Activated CD8-positive, alpha-beta memory T cell treated with anti-CD3 and anti-CD28 coated beads, Interleukin-2, amount 50 U/mL, for 24 hours (primary cell): ENCODE data around the gene MYO16.
"Not testable (repeated sequence)": the region's sequence is repeated elsewhere in the genome, so short reads cannot be mapped to it uniquely, and the experiment has no call there.

Experiments
- DNase-seq: peaks from one replicate; pipeline ENCODE4 v3.0.0-alpha.2; 2020; ENCODE audit errors: extremely low read depth

Gene MYO16

GRCh38 chr13:109072505-109072904, 443.1 kb downstream of the MYO16 start:
- DNase-seq, result no peak

DNA sequence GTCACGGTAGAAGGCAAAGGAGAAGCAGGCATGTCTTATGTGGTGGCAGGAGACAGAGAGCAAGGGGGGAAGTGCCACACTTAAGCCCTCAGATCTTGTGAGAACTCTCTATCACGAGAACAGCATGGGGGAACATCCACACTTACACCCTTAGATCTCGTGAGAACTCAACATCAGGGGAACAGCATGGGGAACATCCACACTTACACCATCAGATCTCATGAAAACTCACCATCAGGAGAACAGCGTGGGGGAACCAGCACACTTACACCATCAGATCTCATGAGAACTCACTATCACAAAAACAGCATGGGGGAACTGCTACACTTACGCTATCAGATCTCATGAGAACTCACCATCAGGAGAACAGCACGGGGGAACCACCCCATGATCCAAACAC, 445.0 kb downstream of the MYO16 start:
- DNase-seq, result no peak

DNA sequence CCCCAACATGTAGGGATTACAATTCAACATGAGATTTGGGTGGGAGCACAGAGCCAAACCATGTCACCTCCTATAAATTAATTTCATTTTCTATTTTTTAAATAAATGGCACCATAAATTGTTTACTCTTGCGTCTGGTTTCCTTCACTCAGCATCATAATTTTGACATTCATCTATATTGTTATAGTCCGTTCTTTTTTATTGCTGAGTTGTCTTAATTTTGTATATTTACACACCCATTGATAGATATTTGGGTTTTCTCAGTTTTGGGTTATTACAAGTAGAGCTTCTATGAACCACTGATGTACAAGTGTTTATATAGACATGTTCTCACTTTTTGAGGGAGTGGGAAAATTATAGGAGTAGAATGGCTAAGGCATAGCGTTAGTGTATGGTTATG, 445.4 kb downstream of the MYO16 start:
- DNase-seq, result no peak

- no peak for DNase-seq
Observed at GRCh38 chr13:109087916-109088623, 458.7 kb downstream of the MYO16 start.

DNA sequence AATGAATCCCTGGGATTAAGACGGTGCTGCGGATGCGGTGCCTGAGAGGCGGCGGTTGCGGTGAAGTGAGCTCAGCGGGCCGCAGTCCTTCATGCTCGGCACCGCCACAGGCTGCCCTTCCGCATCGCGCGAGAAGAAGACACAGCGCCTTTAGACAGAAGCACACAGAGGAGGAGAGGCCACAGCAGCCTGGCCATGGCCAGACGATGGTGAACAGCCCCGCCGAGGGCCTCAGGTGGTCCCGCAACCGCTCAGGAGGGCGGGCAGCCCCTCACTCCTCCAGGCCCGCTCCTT, 459.2 kb downstream of the MYO16 start:
- DNase-seq, result no peak

DNA sequence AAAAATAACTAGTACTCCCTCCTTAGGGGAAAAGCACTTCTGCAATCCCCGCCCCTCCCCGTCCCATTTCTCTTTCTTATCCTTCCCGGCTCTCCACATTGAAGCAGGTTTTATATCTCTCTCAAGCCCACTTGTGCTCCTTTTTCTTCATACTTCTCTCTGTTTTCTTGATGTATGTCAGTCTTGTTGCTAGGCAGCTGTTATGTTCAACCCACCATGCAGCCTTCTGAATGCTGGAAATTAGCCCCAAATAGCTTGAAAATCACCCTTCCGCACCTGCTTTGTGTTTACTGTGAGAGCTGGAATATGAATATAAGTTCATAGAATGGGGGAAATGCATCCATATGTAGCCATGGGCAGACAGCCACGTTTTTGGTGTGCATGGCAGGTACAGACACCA, 461.4 kb downstream of the MYO16 start:
- no peak for DNase-seq

- no peak for DNase-seq
Observed at GRCh38 chr13:109091249-109091648, 461.8 kb downstream of the MYO16 start.

- not testable (repeated sequence) for DNase-seq
Observed at GRCh38 chr13:109092186-109092585, 462.8 kb downstream of the MYO16 start.

GRCh38 chr13:109093998-109094397, 464.6 kb downstream of the MYO16 start:
- DNase-seq, result no peak

- no peak for DNase-seq
Observed at GRCh38 chr13:109095126-109095525, 465.7 kb downstream of the MYO16 start.

DNA sequence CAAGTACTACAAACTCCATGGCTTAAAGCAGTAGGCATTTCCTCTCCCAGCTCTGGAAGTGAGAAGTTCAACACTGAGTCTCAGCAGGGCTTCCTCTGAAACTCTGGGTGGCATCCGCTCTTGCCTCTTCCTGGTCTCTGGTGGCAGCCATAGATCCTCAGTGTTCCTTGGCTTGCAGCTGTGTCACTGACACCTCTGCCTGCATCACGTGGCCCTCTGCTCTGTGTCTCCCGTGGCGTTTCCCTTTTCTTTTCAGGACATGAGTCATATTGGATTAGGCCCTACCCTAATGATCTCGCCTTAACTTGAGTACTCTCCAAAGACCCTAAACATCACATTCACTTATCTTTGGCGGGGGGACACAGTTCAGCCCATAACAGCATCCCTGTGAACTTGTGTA, 466.7 kb downstream of the MYO16 start:
- DNase-seq, result no peak

- DNase-seq, result no peak
Observed at GRCh38 chr13:109100705-109101304, 471.4 kb downstream of the MYO16 start.

DNA sequence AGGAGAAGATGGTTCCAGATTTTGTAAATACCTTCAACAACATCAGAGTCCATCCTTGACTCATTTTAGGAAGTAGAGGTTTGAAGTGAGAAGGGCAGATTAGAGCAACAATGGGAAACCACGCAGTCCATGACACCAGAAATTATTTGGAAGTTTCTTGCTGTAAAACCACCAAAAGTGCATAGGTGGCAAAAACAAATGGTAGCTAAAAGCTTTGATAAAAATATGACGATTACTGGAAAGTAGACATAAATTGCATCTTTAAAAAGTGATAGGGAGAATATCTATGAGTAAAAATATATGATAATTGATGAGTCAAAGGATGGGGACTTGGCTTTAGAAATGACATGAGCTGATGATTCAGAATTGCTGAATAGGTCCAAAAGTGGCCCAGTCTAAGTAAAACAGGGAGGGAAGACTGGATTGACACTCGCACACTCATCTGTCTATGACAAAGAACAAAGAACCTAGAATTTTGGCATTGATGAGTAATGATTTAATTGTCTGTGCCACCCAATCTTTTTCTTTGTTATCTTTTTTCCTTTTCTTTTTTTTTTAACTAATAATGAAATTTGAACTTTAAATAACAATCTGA, 472.2 kb downstream of the MYO16 start:
- DNase-seq, result no peak

DNA sequence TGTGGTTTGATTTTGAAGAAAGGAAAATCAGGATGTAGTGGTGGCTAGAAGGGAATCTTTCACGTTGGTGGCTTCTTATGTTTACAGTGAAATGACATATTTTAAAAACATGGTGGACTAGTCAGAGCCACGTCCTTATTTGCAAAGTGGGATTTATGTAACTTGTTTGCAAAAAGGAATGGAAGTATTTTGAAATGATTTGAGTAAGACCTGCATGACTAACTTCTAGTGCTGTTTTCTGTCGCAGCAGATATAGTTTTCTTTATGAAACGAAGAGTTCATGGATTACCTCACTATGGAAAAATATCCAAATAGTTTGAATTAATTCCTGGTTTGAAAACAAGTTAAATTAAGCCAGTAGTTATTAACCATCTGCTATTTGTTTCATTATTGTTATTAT, 476.5 kb downstream of the MYO16 start:
- DNase-seq, result no peak

DNA sequence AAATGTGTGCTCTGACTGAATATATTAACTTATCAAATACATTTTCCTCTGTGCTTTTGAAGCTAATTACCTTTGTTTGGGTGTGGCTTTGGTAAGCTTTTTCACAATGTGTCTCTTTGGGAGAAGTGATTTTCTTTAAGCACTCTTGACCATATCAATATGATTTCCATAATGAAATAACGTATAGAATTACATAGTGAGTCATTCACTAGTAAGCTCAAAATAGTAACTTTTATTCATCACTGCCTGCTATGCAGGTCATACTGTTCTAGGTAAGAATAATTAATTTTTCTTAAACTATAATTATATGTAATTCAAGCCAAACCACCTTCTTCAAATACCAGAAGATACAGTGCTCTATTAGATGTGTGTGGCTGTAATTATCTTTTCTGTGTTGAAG, 480.7 kb downstream of the MYO16 start:
- DNase-seq, result no peak

DNA sequence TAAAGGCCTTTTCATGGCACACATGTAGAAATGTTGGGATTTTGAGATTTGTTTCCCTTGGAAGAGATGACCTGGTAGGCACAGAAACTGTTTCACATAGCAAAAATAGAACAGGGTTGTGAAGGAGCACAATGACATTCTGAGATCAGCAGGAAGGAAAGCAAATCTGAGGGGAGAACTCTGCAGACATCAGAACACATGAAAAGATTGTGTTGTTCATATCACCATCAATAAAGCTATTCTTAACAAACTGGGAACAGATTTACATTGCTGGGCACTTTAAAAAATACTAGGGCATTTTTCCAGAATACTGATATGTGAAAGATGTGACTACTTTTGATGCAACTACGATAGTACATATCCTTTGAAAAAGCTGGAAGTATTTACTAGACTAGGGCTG, 481.7 kb downstream of the MYO16 start:
- no peak for DNase-seq

- no peak for DNase-seq
Observed at GRCh38 chr13:109113427-109113826, 484.0 kb downstream of the MYO16 start.

DNA sequence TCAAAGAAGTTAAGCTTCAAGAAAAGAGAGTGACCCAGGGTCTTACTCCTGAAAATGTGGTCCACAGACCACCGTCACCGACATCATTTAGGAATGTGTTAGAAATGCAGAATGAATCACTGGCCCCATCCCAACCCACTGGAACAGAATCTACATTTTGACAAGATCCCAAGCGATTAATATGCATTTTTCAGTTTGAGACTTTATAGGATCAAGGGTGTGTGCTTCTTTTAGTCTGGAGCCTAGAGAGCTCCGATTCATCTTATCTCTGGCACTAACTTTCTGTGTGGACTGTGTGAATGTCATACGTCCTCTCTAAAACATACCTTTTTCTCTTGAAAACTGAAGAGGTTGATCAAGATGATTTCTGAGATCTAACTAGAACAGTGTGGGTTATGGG, 484.8 kb downstream of the MYO16 start:
- DNase-seq, result no peak

DNA sequence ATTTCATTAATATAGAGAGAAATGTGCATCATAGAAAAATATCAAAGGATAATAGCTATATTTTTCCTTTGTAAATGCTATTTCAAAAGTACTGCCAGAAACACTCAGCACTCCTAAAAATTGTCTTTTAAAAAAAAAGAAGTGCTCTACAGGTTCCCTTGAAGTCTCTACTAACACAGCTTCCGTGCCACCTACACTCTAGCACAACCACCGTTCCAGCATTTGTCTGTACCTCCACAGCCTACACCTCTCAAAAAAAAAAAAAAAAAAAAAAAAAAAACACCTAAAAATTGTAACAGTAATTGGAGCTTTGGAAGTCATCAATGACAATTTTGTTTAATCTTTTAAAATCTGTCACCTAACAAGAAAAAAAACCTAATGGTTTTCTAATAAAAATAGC, 485.6 kb downstream of the MYO16 start:
- DNase-seq, result no peak

- DNase-seq, result no peak
Observed at GRCh38 chr13:109118521-109118920, 489.1 kb downstream of the MYO16 start.

DNA sequence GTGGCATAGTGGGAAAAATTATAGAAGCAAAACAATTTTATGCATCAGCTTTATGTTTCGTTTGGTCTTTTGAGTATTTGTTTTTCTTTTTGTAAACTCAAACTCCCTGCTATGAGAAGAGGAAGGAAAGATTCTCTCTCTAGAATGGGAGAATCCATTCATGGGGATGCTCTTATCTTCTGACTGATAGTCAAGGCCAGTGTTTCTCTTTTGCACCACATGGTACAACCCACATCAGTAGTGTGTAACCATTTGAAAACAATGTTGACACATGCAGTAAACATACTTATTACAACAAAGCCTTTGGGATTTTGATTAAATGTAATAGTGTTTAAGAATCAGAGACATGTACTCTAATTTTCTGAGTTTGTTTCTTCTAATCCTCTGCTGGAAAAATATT, 490.5 kb downstream of the MYO16 start:
- DNase-seq, result no peak

GRCh38 chr13:109121826-109122225, 492.4 kb downstream of the MYO16 start:
- no peak for DNase-seq

DNA sequence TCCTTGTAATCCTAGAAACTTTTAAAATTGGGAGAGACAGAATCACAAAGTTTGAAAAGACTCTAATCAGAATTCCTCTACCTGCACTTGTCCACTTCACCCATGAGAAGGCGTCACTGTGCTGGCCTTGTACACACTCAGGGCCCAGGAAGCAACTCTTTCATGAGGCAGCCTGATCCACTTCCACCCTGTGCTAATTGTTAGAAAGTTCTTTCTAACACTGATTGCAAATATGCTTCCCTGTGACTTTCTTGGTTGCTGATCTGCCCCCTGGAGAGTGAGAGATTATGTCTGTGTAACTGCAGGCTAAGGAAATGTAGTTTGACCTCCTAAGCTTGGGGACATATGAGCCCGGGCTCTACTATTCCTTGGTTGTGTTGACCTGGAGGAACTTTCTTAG, 494.6 kb downstream of the MYO16 start:
- DNase-seq, result no peak

GRCh38 chr13:109126178-109126577, 496.8 kb downstream of the MYO16 start:
- DNase-seq, result no peak
